PFSK-1 (cell line): ENCODE data around the gene SDK1.

Experiments used
- FOXP2 ChIP-seq: optimal IDR thresholded peaks from 2 replicates; pipeline ENCODE3; 2011; ENCODE audit warnings: borderline replicate concordance, control low read depth, inconsistent platforms; ENCODE audit not compliant: insufficient read depth; ENCODE audit errors: extremely low read length, extremely low read depth
- POLR2AphosphoS5 ChIP-seq: IDR thresholded peaks from 2 replicates; pipeline ENCODE4 v1.6.1; 2012; ENCODE audit warnings: low read depth, mild to moderate bottlenecking, control low read depth, low read length, moderate library complexity
- REST ChIP-seq, 2 experiments: IDR thresholded peaks; 2 replicates each; pipeline versions ENCODE4 v1.6.1 to v1.8.0; 2011 to 2012; ENCODE audit warnings: low read depth in 2 of 2, low read length in 2 of 2, control low read depth in 1 of 2, inconsistent platforms in 1 of 2, mild to moderate bottlenecking in 1 of 2, moderate library complexity in 1 of 2; ENCODE audit not compliant: insufficient read depth in 1 of 2
- SIN3A ChIP-seq: IDR thresholded peaks from 2 replicates; pipeline ENCODE4 v1.6.1; 2012; ENCODE audit warnings: mild to moderate bottlenecking, low read length, moderate library complexity, borderline replicate concordance; ENCODE audit not compliant: insufficient read depth
- TAF1 ChIP-seq: IDR thresholded peaks from 2 replicates; pipeline ENCODE4 v1.6.1; 2012; ENCODE audit warnings: low read length, control low read depth, borderline replicate concordance; ENCODE audit not compliant: insufficient read depth

Gene SDK1

GRCh38 chr7:4198301-4198700, 897.2 kb downstream of the SDK1 start:
- TF ChIP-seq SIN3A, result no peak
- no peak for TF ChIP-seq TAF1
- TF ChIP-seq REST (IDR thresholded peaks at IDR 0.05; ENCODE audit: insufficient read depth in 1 of 2, low read depth in 2 of 2, low read length in 2 of 2), result no peak
- no peak for TF ChIP-seq FOXP2
- TF ChIP-seq POLR2AphosphoS5, result no peak

- TF ChIP-seq SIN3A (no peak), TAF1 (no peak), FOXP2 (no peak), POLR2AphosphoS5 (no peak), REST (IDR thresholded peaks at IDR 0.05; ENCODE audit: insufficient read depth in 1 of 2, low read depth in 2 of 2, low read length in 2 of 2) (no peak)
These were observed 899.6 kb downstream of the SDK1 start for GRCh38 chr7:4200546-4201094.

GRCh38 chr7:4201566-4201965, 900.5 kb downstream of the SDK1 start:
- TF ChIP-seq SIN3A (no peak), POLR2AphosphoS5 (no peak), FOXP2 (no peak), REST (IDR thresholded peaks at IDR 0.05; ENCODE audit: insufficient read depth in 1 of 2, low read depth in 2 of 2, low read length in 2 of 2) (no peak), TAF1 (no peak)

- TF ChIP-seq SIN3A, result no peak
- TF ChIP-seq TAF1, result no peak
- no peak for TF ChIP-seq POLR2AphosphoS5
- TF ChIP-seq REST (IDR thresholded peaks at IDR 0.05; ENCODE audit: insufficient read depth in 1 of 2, low read depth in 2 of 2, low read length in 2 of 2), result no peak
- no peak for TF ChIP-seq FOXP2
These were observed 901.2 kb downstream of the SDK1 start for GRCh38 chr7:4202154-4202736.

GRCh38 chr7:4202954-4203353, 901.9 kb downstream of the SDK1 start:
- TF ChIP-seq SIN3A (no peak), POLR2AphosphoS5 (no peak), FOXP2 (no peak), TAF1 (no peak), REST (IDR thresholded peaks at IDR 0.05; ENCODE audit: insufficient read depth in 1 of 2, low read depth in 2 of 2, low read length in 2 of 2) (no peak)
